Stimulated activated CD4-positive, alpha-beta T cell treated with anti-CD3 and anti-CD28 coated beads, TNF-alpha, amount 100 ng/mL, for 24 hours (primary cell): ENCODE measurements around the gene ATP8A1.

ENCODE experiments used
- DNase-seq, 3 experiments: peaks; one replicate each; pipeline ENCODE4 v3.0.0-alpha.2; 2020; ENCODE audit warnings: low read depth in 3 of 3

Gene ATP8A1

DNA sequence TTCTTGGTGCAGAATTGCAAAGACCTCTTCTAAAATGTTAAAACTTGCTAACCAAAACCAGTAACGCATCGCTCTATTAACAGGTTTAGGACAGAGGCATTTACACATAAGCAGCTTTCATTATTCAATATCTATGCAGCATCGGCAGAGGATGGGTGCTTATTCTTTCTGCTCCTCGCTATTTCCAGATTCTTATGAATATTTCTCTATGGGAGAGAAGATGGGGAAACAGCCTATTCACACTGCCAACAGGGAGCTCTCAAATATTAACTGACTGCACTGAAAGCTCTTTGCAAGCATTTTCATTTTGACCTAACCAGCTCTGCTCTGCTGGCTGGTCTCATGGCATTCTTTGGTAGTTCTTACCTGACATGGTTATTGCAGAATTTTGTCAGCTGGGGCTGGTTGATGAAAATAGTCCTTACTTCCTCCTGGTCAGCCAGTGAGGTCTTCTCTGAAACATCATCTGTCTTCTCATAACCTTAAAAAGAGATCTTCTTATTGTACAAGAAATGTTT is 30.2 kb downstream of the ATP8A1 start:
- no peak for DNase-seq

DNA sequence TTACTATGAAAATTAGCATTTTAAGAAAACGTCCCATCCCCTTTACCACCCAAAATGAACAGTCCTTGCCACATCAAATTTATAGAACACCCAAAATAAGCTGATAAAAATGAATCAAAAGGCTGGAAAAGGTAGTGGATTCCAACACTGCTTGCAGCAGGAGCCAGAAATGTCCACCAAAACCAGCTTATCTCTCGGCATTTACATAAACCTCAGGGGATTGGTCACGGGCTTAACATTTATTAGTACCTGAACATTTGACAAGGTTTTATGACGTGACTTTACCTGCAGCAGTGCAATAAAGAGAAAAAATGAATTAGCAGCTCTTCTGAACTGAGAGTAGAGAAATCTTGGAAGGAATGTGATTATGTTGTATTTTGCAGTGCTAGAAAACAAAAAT is 31.6 kb downstream of the ATP8A1 start:
- DNase-seq, result no peak

GRCh38 chr4:42624551-42624950 is 32.4 kb downstream of the ATP8A1 start:
- no peak for DNase-seq

DNA sequence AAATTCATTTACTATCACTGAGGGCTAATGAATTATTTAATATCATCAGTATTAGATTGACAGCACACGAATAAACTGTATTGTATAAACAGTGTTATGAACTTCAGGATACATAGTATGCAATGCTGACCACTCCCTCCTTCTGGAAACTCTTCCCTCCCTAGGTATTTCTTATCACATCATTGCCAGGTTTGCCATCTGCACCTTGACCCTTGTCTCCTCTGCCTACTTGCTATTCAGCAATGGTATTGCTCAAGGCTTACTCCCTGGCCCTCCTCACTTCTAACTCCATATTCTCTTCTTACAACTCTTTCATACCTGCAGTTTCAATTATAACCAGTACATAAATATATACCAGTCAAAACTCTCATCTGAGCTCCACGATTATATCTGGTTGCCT is 38.9 kb downstream of the ATP8A1 start:
- no peak for DNase-seq

- DNase-seq, result no peak
Observed at GRCh38 chr4:42617030-42617429, 39.9 kb downstream of the ATP8A1 start.

DNA sequence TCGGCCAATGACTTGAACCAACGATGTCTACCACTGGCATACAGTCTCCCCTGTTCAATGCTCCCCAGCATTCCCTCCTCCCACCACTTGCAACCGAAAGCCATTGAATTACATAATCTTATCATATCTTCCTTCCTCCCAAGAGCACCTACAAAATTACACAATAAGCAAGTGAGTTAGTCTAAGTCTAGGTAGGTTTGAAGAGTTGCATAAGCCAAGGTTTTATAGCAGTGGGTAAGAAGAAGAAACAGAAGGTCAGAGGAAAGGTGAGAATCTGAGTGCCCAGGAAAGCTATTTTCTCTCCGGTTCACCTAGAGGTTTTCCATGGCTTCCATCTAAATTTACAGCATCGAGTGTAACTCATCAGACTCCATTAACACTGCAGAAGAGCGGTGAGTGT is 40.3 kb downstream of the ATP8A1 start:
- DNase-seq, result no peak

DNA sequence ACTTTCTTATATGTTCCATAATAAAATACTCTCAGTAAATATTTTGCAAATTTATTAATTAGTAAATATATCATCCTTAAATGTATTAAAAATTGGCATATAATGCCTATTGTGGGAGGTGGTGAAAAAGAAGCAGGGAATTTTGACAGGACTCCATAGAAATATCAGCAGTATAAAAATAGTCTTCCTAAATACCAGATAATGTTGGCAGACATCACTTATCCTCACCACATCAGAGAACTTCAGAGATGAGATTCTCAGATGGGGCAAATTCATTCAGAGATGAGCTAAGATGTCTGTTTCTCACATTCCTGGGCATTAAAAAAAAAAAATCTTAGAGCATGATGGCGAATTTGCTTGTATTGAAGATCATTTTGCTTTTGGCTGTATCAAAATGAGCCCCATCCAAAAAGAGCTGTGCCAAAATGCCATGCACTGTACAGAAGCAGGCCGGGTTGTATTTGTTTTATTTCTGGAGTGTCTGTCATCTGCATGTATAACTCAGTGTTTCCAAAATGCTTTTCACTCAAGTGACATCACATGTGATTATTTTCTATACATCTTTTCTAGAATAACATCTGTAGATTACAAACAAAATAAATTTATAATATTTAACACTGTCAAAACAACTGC is 41.7 kb downstream of the ATP8A1 start:
- DNase-seq, result no peak

DNA sequence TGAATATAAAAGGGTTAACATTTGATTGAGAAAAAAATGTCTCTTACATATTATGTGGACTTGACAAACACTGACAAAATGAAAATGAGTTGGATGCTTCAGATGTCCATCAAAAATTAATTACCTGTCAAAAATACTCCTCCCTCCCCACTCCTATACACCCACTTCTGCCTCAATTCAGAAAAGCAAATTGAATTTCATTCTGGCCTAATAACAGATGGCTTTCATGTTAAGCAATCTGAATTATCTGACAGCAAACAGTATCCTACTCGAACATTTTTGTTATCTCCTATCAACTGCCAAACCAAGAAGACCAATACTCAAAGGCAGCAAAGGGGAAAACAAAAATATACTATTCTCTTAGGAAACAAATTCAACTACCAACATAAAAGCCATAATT is 44.0 kb downstream of the ATP8A1 start:
- no peak for DNase-seq

DNA sequence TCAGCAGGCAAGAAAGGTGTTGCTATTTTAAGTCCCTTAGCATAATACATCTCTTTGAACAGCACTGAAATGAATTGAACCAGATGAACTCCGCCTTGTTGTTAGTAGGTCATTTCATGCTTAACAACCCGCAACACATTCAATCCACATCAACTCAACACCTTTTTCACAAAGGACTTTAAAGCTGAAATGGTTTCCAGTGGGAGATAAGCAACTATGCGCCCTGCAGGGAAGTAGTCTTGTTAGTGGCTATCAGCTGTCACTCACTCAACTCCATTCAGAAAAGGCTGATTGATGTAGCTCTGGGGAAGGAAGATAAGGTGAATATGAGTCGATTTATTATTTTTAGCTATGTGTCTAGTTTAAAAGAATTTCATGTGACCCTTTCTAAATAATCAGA is 46.0 kb downstream of the ATP8A1 start:
- no peak for DNase-seq

- no peak for DNase-seq
Observed at GRCh38 chr4:42609051-42609450, 47.9 kb downstream of the ATP8A1 start.

GRCh38 chr4:42608551-42608950 is 48.4 kb downstream of the ATP8A1 start:
- DNase-seq, result no peak

- no peak for DNase-seq
Observed at GRCh38 chr4:42607011-42607726, 49.7 kb downstream of the ATP8A1 start.

DNA sequence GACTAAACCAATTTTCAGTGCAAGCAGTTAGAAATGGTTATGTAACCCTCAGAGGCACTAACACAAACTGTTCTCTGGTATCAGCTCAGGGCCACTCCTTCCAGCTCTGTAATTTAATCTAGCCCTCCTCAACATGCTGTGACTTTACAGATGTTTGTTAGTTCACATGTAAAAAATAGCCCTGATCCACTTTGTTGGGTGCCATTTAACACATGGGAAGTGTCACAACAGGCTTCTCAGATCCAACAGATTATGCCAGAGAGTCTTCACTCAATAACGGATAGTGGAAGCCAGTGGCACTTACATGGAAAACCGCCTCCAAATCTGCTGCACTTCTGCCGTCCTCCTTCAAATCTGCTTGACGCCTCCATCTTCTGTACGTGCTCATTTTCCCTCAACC is 51.6 kb downstream of the ATP8A1 start:
- no peak for DNase-seq

DNA sequence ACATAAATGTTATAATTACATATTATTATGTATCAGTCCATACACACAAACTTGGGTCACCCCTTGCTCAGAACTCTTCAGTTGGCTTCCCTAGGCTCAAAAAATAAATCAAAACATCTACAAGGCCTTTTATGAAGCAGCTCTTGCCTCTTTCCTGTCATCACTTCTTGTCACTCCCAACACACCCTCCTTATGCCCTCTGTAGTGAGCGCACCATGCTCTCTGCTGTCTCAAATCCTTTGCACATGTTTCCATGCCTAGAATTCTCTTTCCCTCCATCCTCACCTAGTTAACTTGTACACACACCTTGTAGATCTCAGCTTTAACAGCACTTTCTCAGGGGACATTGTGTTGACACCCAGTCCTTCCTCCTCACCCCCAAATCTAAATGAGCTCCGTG is 53.0 kb downstream of the ATP8A1 start:
- no peak for DNase-seq

GRCh38 chr4:42600578-42600977 is 56.3 kb downstream of the ATP8A1 start:
- DNase-seq, result no peak

DNA sequence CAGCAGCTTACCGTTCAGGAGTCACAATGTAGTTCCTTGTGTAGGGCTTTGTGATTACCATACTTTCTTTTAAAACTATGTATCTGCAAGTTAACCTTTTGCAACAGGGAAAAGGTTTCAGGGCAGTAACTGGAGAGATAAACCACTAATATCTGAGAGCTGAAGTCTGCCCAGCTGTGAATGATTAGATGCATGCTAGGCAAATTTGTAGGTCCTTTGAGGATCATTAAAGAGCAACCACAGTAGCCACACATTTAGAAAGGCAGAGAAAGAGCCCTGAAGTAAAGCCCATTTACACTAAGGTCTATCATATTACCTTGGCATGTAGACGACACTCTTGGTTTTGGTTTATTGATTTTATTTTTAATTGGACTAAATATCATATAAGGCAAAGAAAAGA is 60.0 kb downstream of the ATP8A1 start:
- DNase-seq, result no peak

- DNase-seq, result no peak
Observed at GRCh38 chr4:42594888-42595287, 62.0 kb downstream of the ATP8A1 start.

- no peak for DNase-seq
Observed at GRCh38 chr4:42588909-42589308, 68.0 kb downstream of the ATP8A1 start.

GRCh38 chr4:42586775-42587174 is 70.1 kb downstream of the ATP8A1 start:
- no peak for DNase-seq

DNA sequence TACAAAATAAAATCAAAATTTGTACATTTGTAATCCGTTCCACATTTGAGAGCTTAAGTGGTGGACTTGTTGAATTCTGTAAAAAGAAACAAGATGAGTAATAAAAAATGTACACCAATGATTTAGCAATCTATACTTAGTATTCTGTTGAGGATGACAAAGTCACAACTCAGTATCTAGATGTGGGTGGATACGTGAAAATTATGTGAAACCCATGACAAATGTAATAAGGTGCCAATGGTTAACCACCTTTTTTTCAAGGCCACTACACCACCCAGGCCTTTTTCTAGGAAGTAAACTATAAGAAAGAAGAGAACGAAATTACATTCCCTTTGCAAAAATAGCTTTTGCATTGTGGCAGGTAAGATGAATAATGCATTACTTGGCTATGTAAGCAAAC is 77.0 kb downstream of the ATP8A1 start:
- DNase-seq, result no peak

DNA sequence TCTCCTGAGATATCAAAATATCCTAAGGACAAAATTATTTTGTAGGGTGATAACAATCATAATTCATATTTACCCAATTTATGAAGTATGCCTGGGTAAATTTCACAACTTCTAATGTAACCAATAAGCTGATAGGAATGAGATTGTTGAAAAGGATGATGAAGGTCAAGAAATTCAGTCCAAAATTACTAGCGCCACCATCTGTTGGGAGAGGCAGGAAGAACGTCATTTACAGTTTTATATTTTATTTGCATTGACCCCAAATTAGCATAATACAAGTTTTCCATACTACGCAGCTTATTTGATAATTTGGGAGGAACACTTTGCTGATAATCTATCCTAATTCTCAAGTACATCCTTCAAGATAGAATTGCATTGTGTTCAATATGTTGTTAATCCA is 78.7 kb downstream of the ATP8A1 start:
- DNase-seq, result no peak

GRCh38 chr4:42574870-42575430 is 82.0 kb downstream of the ATP8A1 start:
- no peak for DNase-seq

DNA sequence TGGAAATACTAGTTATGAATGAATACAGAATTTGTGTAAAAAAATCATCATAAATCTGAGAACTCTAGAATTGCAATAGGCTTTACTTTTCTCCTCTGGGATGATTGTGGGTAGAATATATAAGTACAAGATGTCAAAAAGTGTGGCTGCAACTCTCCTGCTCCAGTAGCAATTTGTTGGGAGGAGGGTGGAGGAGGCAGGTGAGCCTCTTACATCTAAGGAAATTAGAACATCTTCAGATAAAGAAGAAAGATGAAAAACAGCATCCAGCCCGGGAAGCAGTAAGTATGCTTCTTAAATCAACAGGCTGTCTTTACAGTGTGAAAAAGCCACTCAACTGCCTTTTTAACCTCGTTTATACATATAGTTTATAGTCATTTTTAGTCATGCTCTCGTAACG is 83.7 kb downstream of the ATP8A1 start:
- DNase-seq, result no peak
